HG02588 (cell line): ENCODE data around the gene C1orf115.
A peak's percentile ranks its signal among the peaks of the same experiment; 100 is the strongest.
"Not testable (repeated sequence)": the region's sequence is repeated elsewhere in the genome, so short reads cannot be mapped to it uniquely, and the experiment has no call there.

Experiments
- ATAC-seq: cut with Tn5 transposase; IDR thresholded peaks from one replicate; pipeline ENCODE4 v1.9.1; 2021; ENCODE audit warnings: mild to moderate bottlenecking, moderate library complexity; ENCODE audit not compliant: unreplicated experiment

C1orf115 gene

GRCh38 chr1:220692436-220693228, 2.5 kb downstream of the C1orf115 start:
- no peak for ATAC-seq

- no peak for ATAC-seq
These were observed 4.8 kb downstream of the C1orf115 start for GRCh38 chr1:220694866-220695382.

- ATAC-seq = no peak
These were observed 5.3 kb downstream of the C1orf115 start for GRCh38 chr1:220695426-220695825.

- no peak for ATAC-seq
These were observed 6.2 kb downstream of the C1orf115 start for GRCh38 chr1:220696226-220696862.

- ATAC-seq = no peak
These were observed 6.7 kb downstream of the C1orf115 start for GRCh38 chr1:220696863-220697231.

- no peak for ATAC-seq
These were observed 7.2 kb downstream of the C1orf115 start for GRCh38 chr1:220697326-220697725.

GRCh38 chr1:220698607-220699016, 8.4 kb downstream of the C1orf115 start:
- no peak for ATAC-seq

GRCh38 chr1:220699044-220699443, 8.9 kb downstream of the C1orf115 start:
- ATAC-seq = no peak

- ATAC-seq = no peak
These were observed 10.5 kb downstream of the C1orf115 start for GRCh38 chr1:220700556-220701179.

GRCh38 chr1:220701974-220702373, 11.8 kb downstream of the C1orf115 start:
- ATAC-seq = no peak

- no peak for ATAC-seq
These were observed 12.6 kb downstream of the C1orf115 start for GRCh38 chr1:220702733-220703270.

GRCh38 chr1:220703305-220703704, 13.1 kb downstream of the C1orf115 start:
- no peak for ATAC-seq

GRCh38 chr1:220705782-220706181, 15.6 kb downstream of the C1orf115 start:
- ATAC-seq = no peak

GRCh38 chr1:220706480-220706879, 16.3 kb downstream of the C1orf115 start:
- ATAC-seq = no peak

GRCh38 chr1:220707160-220707559, 17.0 kb downstream of the C1orf115 start:
- no peak for ATAC-seq

GRCh38 chr1:220708244-220708643, 18.1 kb downstream of the C1orf115 start:
- no peak for ATAC-seq

GRCh38 chr1:220708936-220709801, 19.0 kb downstream of the C1orf115 start:
- no peak for ATAC-seq

- ATAC-seq = no peak
These were observed 20.2 kb downstream of the C1orf115 start for GRCh38 chr1:220710333-220710732.

GRCh38 chr1:220711056-220711809, 21.1 kb downstream of the C1orf115 start:
- peak; percentile 90 for ATAC-seq

- not testable (repeated sequence) for ATAC-seq
These were observed 25.8 kb downstream of the C1orf115 start for GRCh38 chr1:220715986-220716385.
